Measurements from ENCODE around the gene ZNF366.

ZNF366 gene

DNA sequence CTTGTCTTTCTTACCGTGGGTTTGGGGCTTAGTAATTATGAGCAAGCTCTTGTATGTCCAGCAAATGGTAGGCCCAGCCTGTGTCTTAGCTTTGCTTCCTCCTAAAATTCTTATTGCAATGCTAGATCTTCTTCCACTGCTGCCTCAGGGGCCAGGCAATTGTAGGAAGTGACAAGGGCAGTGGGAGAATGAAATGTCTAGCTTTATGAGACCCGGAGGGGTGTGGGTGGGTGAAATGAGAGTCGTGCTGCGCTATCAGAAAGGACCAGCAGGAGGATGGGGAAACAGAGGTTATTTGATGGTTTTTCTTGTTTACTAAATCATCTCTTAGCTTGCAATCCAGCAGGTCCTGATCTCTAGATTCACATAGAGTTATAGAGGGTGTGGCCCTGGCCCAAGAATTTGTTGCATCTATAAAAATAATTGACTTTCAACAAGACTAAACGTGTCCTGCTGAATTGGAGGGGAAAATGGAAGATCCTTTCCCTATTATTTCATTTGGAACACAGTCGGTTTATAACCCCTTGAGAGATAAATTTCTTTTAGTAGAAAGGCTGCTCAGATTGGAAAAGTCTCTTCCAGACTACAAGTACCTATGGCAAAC is 43.7 kb downstream of the ZNF366 start:
- FAIRE-seq, result no peak

DNA sequence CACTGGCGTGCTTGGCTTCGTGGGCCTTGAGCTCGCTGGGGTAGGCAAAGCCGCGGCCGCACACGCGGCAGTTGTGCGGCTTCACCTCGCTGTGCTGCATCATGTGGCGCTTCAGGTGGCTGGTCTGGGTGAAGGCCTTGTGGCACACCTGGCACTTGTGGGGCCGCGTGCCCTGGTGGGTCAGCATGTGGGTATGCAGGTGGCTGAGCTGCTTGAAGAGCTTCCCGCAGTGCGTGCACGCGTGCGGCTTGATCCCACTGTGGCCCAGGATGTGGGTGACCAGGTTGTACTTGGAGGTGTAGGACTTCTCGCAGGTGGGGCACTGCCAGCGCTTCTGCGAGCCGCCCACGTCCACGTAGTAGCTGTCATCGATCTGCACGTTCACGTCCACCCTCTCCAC is 46.8 kb downstream of the ZNF366 start:
- no peak for FAIRE-seq

DNA sequence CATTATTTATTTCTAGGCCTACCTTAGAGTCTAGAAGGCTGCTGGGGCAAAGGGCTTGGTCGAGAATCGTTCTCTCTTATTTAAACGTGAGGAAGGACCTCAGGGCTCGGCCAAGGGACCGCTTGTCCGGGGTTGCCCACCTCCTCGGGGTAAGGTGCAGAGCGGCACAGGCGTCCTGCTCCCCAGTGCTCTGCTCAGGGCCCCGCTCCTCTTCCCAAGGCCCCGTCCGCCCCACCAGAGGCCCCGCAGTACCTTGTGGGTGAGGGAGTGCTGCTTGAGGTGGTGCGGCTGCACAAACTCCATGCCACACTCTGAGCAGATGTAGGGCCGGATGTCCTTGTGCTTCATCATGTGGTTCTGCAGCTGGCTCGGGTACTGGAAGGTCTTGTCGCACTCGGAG is 47.3 kb downstream of the ZNF366 start:
- FAIRE-seq, result no peak

DNA sequence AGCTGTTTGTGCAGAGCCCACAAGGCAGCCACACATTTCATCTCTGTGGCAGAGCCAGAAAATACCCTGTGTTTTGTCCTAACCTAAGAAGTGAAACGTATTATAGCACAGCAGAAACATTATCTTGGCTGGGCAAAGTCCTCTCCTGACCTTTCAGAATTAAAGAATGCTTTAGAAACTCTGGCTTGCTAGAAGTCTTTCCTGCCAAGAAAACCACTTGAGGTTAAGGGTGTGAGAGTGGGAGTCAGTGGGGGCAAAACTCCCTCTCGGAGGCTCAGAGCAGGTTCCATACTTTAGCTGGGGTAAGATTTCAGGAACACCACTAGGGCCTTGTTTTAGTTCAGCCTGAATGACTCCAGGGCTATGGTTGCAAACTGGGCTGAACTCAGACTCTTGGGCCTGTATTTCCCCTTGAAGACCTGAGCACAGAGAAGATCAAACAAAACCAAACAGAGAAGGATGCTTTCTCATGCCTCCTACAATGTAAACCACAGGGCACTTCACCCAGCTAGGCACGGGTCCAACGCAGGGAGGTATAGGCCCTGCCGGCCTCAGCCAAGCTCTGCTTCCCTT is 48.0 kb downstream of the ZNF366 start:
- no peak for FAIRE-seq

DNA sequence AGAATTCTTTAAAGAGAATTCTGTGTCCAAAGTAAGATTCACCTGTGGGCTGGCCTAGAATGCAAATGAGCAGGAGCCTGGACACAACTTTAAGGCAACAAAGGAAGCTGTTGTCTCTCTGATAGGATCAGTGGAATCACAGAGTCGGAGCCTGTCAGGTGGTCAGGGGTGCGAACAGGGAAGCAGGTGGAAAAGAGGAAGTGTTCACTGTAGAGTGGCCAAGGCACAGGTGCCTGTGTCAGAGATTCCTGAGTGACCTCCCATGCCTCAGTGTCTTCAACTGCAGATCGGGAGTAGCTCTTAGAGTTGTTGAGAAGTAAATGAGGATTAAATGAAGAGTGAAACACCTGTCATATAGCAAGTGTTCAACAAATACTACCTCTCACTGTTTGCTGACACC is 48.8 kb downstream of the ZNF366 start:
- FAIRE-seq, result no peak

DNA sequence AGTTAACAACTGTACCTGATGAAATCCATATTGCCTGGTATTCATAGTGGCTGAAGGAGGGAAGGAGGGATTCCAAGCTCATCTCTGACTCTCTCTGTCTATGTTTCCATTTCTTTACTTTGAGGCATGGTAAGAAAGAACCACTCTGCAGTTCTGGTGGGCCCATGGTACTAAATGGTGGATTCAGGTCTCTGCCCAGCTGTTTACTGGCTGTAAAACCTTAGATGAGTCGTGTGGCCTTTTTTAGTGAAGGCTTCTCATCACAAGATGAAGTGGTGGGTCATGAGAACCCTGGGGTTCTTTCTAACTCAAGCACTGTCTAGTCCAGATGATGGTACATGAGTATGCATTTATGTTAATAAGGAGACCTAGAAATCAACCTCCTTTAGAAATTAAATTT is 49.7 kb downstream of the ZNF366 start:
- FAIRE-seq, result no peak

DNA sequence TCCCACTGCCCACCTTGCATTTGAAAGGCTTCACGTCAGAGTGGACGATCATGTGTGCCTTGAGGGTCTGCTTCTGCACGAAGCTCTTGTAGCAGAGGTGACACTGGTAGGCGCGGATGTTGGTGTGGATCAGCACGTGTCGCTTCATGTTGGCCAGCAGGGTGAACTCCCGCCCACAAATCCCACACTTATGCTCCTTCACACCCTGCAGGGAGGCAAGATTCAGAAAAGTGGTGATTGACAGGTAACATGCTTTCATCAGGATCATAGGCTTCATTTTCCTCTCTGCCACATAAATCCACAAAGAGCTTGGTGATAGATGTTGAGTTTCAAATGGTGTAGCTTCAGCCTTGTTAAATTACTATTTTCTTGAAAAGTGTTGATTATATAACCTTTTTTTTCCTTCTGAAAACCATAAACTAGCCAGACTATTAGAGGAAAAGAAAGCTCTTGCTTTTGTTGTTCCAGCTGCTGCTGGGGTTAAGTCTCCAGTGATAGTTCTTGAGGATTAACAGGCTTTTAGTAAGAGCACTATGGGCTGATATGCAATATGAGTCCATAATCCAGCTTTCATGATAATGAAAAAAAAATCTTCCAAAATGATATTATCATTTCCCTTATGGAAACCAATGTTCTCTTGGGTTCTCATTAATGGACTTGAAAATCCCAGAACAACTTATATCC is 50.7 kb downstream of the ZNF366 start:
- FAIRE-seq, result no peak

DNA sequence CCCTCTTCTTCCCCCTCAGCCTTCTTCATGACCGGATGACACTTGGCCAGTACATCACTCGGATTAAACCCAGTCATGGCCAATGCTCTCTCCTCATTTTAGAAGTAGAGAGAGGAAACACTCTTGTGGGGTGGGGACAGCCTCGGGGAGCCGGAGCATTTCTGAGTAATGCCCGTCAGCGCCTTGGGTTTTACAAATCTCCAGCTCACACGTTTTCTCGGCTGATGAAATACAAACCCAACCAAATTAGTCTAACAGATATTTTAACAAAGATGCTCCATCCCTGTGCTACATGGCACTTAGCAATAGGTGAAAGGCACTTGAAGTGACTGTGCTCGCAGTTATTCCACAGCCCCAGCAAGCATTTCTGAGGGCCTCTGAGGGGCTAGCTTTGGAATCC is 51.7 kb downstream of the ZNF366 start:
- no peak for FAIRE-seq

DNA sequence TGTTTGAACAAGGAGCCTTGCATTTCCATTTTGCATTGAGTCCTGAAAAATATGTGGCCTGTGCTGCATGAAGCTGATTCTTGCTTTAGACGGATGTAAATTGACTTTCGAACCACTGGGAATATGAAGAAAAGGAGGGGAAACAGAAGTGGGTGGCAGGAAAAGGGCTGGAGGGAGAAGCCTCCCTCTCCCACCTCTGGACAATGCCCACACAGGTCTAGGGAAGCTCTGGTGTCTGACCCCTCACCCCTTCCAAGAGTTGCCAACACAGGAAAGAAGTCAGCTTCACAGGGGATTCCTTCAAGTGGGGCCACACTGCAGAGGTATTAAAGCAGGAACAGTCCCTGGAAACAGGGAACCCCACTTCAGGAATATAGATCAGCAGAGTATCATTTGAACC is 52.2 kb downstream of the ZNF366 start:
- no peak for FAIRE-seq

DNA sequence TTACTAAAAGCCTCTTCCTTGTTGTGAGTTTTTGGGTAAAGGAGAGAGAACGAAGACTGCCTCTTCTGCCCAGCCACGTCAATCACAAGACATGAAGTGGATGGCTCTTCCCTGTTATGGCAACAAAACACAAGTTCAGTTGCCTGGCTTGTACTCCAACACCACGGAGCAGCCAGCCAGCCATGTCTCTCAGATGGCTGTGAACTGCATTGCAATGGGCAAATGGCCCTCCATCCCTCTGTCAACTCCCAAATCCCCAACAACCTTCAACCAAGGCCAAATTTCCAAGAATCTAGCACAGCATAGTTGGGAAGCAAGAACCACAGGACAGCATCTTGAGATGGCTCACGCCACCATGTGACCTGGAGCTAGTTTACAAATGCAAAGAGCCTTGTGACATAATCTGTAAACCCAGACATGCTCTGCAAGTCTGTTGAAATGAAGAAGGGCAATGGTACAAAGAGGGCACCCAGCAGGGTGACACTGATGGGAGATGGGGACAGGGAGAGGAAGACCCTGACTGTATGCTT is 53.9 kb downstream of the ZNF366 start:
- FAIRE-seq, result no peak

DNA sequence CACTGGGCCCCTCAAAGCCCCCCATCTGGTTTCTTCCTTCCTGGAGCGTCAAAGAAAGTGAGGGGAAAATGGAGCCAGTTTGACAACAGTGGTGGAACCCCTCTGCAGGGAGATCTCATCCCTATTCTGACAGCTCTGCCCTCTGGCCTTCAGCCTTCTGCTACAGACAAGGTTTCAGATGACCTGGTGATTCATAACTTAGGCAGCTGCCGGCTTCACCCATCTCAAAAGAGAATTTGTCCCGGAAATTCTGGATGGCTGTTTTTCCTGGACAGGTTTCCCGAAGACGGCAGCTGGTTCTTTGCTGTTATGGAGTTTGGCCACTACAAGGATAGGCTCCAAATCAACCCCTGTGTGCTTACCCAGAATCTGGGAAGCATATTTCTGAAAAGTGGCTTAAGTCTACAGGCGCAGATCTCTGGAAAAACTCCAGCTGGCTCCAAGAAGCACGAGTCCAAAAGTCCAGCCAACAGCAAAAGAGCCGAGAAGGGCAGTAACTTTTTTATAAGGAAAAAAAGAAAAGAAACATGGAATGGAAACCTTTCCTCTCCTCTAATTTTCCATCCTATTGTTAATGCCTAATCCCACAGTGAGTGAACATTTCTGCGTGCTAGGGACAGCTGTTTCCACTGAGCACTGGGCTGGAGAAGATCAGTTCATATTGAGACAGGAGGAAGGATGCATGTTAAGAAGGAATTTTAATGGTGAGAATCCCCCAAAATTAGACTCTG is 54.5 kb downstream of the ZNF366 start:
- FAIRE-seq, result no peak

DNA sequence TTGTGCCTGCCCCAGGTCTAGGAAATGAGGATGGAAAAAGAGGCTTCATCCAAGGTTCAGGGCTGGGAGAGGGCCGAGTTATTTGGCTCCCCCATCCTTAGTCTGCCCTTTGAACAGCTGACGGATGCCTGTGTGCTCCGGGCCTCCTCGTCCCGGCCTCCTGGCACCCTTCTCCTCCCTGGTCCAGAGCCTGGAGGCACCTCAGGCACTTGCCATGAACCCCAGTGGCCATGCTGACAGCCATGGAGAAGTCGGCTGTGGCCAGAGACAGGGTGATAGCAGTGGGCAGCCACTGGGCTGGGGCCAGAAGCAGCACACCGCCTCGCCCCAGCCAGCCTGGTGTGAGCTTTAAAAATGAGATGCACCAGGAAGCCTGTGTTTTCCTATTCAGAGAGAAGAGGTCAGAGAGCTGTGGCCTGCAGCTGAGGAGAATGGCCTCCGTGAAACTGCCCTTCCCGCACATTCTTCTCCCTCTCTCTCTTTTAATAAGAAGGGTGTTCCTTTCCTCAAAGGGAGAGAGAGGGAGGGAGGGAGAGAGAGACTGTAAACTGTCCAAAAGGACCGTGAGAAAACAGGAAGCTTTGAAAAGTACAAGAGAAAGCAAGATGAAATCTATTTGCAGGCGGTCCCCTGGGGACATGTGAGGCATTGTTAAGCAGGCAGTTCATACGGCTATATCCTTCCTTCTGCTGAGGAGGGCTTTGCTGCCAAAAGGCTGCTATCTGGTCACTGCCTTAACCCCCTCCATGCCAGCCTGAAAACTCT is 55.3 kb downstream of the ZNF366 start:
- FAIRE-seq, result no peak

DNA sequence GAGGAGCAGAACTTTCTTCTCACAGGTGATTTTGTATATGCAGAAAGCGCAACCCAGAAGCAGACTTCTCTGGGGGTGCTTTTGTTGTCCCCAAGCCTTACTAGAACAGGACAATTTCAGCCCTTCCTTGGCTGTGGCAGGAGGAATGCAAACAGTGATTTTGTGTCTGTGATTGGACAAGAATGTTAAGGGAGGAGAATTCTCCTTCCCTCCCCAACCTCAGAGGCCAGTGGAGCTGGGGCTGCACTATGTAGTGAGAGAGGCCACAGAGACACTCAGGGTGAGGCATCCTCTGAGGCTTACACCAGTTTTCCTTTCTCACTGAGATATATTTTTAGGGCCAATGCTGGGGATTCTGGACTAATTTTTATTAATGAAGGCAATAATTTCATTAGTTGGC is 58.8 kb downstream of the ZNF366 start:
- FAIRE-seq, result no peak

DNA sequence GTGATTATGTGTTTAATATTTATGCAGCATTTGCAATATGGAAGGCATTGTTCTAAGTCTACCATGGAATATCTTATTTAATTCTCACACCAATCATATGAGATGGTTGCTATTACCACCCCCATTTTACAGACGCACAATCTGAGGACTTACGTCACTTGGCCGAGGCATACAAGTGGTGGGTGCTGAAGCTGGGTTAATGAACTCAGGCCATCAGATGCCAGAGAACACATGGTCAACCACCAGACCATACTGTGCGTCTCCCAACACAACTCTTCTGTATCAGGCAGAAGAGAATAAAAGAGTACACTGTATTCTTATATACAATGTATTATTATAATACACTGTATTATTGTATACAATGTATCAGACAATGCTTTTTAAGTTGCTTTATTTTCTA is 59.5 kb downstream of the ZNF366 start:
- FAIRE-seq, result no peak

DNA sequence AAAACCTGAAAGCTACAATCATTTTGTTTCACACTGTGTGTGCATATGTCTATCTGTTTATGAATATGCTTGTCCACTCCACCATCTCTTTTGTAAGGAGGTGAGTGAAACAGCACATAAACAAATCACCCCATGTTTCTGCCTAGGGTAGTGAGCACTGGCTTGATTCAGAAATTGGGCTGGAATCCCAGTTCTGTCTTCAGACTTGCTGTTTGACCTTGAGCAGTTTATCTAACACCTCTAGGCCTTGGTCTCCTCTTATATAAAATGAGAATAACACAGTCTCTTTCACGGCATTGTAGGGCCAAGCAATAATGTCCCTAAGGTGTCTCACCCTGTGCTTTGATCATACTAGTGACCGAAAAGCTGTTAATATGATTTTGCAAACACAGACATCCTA is 61.2 kb downstream of the ZNF366 start:
- FAIRE-seq, result no peak

DNA sequence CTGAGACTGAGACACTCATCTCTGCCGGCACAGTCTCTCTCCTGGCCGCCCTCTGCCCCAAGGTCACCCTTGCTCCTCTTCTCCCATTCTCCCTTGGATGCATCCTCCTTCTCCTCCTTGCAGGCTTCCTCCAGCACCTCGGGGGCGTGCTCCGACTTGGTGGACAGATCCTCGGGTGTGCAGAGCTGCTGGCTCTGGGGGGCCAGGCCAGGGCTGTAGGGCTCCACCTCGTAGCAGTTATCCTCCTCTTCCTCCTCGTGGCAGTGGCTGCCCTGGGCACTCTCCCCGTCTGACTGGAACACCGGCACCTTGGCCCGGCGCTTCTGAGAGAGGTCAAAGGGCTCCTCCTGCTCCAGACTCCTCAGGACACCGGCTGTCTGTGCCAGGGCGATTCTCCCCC is 63.3 kb downstream of the ZNF366 start:
- FAIRE-seq, result no peak

DNA sequence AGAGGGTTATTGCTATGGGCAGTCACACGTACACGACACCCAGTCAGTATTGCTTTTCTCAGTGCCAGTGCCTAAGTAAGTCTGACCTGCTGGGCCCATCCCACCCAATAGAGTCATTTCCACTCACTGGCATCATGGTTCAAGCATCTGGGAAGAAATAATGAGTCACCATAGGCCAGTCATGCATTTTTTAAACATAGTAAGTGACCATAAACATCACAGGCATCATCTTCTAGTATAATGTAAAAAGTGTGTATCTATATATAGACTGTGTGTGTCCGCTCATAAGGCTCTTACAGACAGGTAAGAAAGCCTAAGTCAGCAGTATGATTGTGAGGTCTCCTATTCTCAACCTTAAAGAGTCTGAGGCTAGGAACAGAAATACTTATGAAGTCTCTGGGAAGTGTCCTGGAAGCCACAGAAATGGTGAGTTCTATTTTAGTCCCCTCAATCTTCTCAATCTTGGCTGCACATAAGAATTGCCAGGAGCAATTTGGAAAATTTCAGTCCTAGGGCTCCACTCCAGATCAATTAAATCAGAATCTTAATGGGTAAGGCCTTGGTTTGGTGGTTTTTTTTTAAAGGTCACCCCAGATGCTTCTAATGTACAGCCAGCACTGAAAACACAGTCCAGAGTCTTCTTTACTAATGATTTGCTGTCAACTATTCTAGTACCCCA is 65.2 kb downstream of the ZNF366 start:
- no peak for FAIRE-seq

DNA sequence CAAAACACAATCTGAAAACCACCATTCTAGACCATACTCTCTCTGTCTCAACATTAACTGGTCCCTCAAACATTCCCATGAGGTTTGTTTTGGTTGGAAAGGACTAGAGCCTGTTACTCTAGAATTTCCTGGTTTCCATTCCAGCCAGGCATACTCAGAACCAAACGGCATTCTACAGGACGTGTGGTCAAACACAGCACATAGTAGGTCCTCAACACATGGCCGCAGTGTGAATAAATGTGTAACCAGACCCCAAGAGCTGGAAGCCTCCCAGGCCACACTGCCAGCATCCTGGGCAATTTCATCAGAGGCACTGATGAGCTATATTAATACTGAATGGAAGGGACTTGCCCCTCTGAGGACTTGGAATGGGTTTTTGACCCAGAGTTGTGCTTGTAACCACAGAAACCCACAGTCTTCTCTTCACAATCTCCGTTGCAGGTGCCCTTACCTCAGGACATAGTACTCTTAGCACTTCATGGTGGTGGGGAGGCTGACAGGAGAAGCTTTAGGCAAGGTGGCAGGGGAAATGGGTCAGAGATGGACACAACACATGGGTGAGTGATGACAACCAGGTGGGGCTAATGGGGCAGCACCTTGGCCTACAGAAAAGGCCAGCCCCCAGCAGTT is 66.0 kb downstream of the ZNF366 start:
- no peak for FAIRE-seq

DNA sequence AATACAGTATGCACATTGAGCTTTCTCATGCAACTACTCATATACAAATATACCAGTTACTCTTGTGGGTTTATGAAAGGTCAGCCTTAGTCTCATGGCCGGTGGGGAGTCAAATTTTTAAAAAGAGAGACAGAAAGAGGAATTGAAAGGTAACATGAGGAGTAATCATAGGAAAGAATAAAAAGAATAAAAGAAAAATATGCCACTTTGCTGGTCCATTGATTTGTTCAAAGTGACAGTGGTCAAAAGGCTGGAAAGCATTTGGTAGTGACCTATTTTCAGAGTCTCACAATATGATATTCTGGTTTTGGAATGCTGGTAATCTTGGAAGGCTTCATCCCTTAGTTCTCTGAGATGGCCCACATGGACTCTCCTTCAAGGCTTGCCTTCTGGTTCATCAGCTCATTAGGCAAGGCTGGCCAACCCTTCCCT is 67.0 kb downstream of the ZNF366 start:
- FAIRE-seq, result no peak

DNA sequence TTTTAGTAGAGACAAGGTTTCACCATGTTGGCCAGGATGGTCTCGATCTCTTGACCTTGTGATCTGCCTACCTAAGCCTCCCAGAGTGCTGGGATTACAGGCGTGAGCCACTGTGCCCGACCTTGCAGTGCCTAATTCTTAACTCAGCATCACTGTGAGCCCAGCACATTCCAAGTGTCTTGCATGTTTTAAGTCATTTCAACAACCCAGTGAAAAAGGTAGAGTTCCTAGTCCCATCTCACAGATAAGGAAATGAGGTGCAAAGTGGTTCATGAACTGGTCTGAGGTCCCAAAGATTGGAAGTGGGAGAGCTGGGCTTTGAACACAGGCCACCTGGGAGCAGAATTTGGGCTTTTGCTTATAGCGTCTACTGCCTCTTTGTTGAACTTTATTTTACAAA is 68.0 kb downstream of the ZNF366 start:
- FAIRE-seq, result no peak

DNA sequence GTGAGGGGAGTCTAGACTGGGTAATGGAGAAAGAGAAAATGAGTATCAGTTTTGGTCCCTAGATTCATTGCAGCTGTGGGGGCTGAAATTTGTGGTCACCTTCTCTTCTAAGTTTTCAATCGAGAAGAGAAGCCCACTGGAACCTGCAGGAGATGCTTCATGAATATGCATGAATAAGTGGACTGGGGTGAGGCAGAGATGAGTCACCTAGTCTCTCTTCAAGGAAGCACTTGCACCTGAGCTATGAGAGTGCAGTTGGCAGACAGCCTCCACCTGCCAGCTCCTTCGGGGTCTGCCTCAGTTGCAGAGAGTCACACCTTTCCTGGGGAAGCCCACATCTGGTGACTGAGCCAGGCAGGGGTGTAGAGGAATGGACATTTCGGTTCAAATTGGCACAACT is 69.1 kb downstream of the ZNF366 start:
- no peak for FAIRE-seq

Data from islet of Langerhans (tissue), 1 donor.